Transverse colon (tissue), 4 donors: ENCODE results near the gene ZDHHC9. TPM values are rescaled to one million over a fixed set of nuclear protein-coding genes. Genes with fewer than 3 reads are reported as not detected.

Source experiments
- DNase-seq: peaks from one replicate; pipeline ENCODE4 v3.0.0-alpha.2; 2019
- H3K27ac ChIP-seq, 4 donors: fragments of 200-600 bp; sonication (generic); 2 replicates each; pipeline ENCODE4 v1.5.1; 2016 to 2018; ENCODE audit warnings: inconsistent platforms in 4 of 4
- H3K27me3 ChIP-seq: fragments of 200-600 bp; sonication (generic); 2 replicates; pipeline ENCODE4 v1.5.1; 2017; ENCODE audit warnings: inconsistent platforms
- H3K36me3 ChIP-seq, 4 donors: fragments of 200-600 bp; sonication (generic); 2 replicates each; pipeline ENCODE4 v1.5.1; 2017 to 2019; ENCODE audit warnings: inconsistent platforms in 4 of 4
- H3K4me1 ChIP-seq, 4 donors: fragments of 200-600 bp; sonication (generic); 2 replicates each; pipeline ENCODE4 v1.5.1; 2017 to 2020; ENCODE audit warnings: inconsistent platforms in 4 of 4
- H3K4me3 ChIP-seq, 4 donors: fragments of 200-600 bp; sonication (generic); 1 replicate in 1 of 4; 2 replicates in 3 of 4; pipeline versions ENCODE4 v1.5.1 to v1.6.1; 2017 to 2019; ENCODE audit warnings: inconsistent platforms in 4 of 4
- H3K9me3 ChIP-seq, 2 donors: fragments of 200-600 bp; sonication (generic); 2 replicates each; pipeline ENCODE4 v1.5.1; 2017 to 2019; ENCODE audit warnings: inconsistent platforms in 2 of 2
- EP300 ChIP-seq: sonication (generic); formaldehyde crosslinking; IDR thresholded peaks from one replicate; pipeline ENCODE4 v1.6.1; 2017; ENCODE audit warnings: antibody characterized with exemption, low read depth
- POLR2A ChIP-seq: fragments of 450-650 bp; IDR thresholded peaks from one replicate; pipeline ENCODE4 v1.6.1; 2016; ENCODE audit warnings: antibody characterized with exemption, mild to moderate bottlenecking, moderate library complexity
- POLR2AphosphoS5 ChIP-seq, 3 donors: sonication (generic); formaldehyde crosslinking; IDR thresholded peaks; one replicate each; pipeline ENCODE4 v1.6.1; 2016; ENCODE audit warnings: antibody characterized with exemption in 3 of 3
- WGBS, 2 donors: methylation state at CpG; one replicate each; pipeline ENCODE4 v1.1.5; 2018; ENCODE audit warnings: low coverage in 1 of 2; 5-methylcytosine and 5-hydroxymethylcytosine counted together
- in situ Hi-C, 4 donors: fragments of 200-750 bp; cut with MboI; loops; one replicate each; pipeline versions ENCODE4 v1.15.0 to v1.15.1; 2017; ENCODE audit warnings: low sequenced_read_pairs in 3 of 4, low pct_ligation_motif_present in 1 of 4, low pct_unique_long_range_greater_than_20kb in 1 of 4
- intact Hi-C: fragments of 100-400 bp; cut with DNase I; formaldehyde crosslinking; loops from one replicate; pipeline ENCODE4 v1.15.1; 2023; ENCODE audit warnings: low total_unique reads
- total RNA-seq, 4 donors: library from RNA; depleted of rRNA; stranded (reverse); fragments of >200 nt; gene quantifications; one replicate each; pipeline ENCODE4 v1.1.0, GENCODE V29; 2016
- TF ChIP-seq, protein P1 (sequence below), 5 experiments: fragments of 200-600 bp in 3 of 5; fragments of 450-650 bp in 2 of 5; sonication (generic) in 3 of 5; IDR thresholded peaks; 1 replicate in 2 of 5; 2 replicates in 3 of 5; pipeline ENCODE4 v1.5.1; 2016 to 2017; ENCODE audit warnings: antibody characterized with exemption in 5 of 5, inconsistent platforms in 3 of 5, mild to moderate bottlenecking in 2 of 5, moderate library complexity in 1 of 5

ZDHHC9 gene
- total RNA-seq, 4 donors from 2014 or later, result 9.2 to 60.2 (median 30.7) TPM

DNA sequence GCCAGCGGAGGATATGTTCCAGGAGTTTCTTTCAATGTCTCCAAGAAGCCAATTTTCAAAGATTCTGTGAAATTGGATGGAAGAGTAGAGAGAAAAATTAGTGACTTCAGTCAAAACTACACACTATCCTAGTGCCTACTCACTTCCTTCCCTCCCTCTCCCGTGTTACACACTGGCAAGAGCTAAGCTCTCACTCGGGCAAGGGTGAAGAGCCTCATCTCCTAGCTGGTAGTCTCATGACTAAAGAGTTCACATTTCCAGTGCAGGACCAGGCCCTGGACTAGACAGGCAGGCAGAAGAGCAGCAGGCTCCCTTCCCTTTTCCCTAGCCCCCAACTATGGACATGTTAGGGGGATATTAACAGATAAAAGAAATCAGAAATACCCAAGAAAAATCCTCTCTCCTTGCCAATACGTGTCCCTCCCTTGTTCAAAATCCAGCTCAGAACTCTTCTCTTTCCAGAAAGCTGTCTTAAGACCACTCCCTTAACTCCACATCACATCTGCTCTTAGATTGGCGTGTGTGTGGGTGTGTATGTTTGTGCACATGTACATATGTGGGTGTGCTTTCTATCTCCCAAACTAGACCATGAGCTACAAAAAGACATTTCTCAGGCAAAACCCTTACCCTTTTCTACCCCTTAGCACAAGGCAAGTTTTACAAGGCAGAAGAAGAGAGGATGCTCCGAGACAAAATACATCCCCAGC, 29.9 kb downstream of the ZDHHC9 start:
- Histone ChIP-seq H3K27ac (no peak overlapping the region), H3K4me1 (no peaks in the 10 kb centered on the region), H3K4me3 (no peak overlapping the region), H3K36me3 (no peaks in the 10 kb centered on the region), H3K9me3 (no peaks in the 10 kb centered on the region), H3K27me3 (no peaks in the 10 kb centered on the region)
- DNase-seq, result no peak
- 71 to 92% methylated on average over 2 to 6 of the region's 6 CpGs for WGBS, 2 donors
- in situ Hi-C loops (no loop called here), intact Hi-C loops (no loop called here)
- TF ChIP-seq, protein P1, sequence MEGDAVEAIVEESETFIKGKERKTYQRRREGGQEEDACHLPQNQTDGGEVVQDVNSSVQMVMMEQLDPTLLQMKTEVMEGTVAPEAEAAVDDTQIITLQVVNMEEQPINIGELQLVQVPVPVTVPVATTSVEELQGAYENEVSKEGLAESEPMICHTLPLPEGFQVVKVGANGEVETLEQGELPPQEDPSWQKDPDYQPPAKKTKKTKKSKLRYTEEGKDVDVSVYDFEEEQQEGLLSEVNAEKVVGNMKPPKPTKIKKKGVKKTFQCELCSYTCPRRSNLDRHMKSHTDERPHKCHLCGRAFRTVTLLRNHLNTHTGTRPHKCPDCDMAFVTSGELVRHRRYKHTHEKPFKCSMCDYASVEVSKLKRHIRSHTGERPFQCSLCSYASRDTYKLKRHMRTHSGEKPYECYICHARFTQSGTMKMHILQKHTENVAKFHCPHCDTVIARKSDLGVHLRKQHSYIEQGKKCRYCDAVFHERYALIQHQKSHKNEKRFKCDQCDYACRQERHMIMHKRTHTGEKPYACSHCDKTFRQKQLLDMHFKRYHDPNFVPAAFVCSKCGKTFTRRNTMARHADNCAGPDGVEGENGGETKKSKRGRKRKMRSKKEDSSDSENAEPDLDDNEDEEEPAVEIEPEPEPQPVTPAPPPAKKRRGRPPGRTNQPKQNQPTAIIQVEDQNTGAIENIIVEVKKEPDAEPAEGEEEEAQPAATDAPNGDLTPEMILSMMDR (IDR thresholded peaks at IDR 0.05), result no peak
- TF ChIP-seq EP300, result no peak
- TF ChIP-seq POLR2A, result no peak

DNA sequence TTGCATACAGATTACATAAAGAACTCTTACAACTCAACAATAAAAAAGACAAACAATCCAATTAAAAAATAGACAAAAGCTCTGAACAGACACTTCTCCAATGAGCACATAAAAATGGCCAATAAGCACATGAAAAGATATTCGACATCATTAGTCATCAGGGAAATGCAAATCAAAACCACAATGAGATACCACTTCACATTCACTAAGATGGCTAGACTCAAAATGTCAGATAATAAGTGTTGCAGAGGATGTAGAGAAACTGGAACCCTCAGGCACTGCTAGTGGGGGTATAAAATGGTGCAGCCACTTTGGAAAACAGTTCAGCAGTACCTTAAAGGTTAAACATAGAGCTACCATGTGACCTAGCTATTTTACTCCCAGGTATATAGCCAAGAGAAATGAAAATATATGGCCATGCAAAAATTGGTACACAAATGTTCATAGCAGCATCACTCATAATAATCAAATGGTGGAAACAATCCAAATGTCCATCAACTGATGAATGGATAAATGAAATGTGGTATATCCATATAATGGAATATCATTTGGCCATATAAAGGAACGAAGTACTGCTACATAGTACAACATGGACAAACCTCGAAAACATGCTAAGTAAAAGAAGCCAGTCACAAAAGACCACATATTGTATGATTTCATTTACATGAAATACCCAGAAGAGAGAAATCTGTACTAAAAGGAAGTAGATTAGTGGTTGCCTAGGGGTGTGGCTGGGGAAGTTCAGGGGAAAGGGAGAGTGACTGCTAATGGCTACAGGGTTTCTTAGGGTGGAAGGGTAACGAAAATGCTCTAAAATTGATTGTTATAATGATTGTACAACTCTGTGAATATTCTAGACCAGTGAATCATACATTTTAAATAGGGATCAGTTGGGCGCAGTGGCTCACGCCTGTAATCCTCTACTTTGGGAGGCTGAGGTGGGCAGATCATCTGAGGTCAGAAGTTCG, 34.6 kb downstream of the ZDHHC9 start:
- H3K4me3 ChIP-seq, result no peak overlapping the region
- WGBS, 2 donors, result 84 to 100% methylated on average over 6 to 7 of the region's 7 CpGs
- in situ Hi-C loops (no loop called here), intact Hi-C loops (no loop called here)
- no peaks in the 10 kb centered on the region for H3K36me3 ChIP-seq
- DNase-seq, result no peak
- TF ChIP-seq, protein P1 (IDR thresholded peaks at IDR 0.05), result no peak
- TF ChIP-seq EP300 (no peak), POLR2A (no peak), POLR2AphosphoS5 (IDR thresholded peaks at IDR 0.05) (no peak)
- H3K4me1 ChIP-seq, result no peaks in the 10 kb centered on the region
- H3K27ac ChIP-seq, result peak overlapping the region in 1 of 4 donors; percentile 37
- H3K9me3 ChIP-seq, result no peaks in the 10 kb centered on the region
- H3K27me3 ChIP-seq, result no peaks in the 10 kb centered on the region

DNA sequence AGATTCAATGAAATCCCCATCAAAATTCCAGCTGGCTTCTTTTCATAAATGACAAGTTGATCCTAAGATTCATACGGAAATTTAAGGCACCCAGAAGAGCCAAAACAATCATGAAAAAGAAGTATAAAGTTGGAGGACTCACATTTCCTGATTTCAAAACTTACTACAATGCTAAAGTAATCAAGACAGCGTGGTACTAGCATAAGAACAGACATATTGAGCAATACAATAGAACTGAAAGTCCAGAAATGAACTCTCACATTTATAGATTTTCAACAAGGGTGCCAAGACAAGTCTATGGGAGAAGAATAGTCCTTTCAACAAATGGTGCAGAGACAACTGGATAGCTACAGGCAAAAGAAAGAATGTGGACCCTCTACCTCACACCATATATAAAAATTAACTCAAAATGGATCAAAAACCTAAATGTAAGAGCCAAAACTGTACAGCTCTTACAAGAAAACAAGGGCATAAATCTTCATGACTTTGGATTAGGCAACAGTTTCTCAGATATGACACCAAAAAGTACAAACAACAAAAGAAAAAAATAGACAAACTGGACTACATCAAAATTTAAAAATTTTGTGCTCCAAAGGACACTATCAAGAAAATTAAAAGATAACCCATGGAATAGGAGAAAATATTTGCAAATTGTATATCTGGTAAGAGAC, 35.4 kb downstream of the ZDHHC9 start:
- Histone ChIP-seq H3K27ac (peak overlapping the region in 1 of 4 donors; percentile 37), H3K4me3 (no peak overlapping the region), H3K9me3 (no peaks in the 10 kb centered on the region), H3K36me3 (no peaks in the 10 kb centered on the region), H3K4me1 (no peaks in the 10 kb centered on the region), H3K27me3 (no peaks in the 10 kb centered on the region)
- intact Hi-C loops (no loop called here), in situ Hi-C loops (no loop called here)
- DNase-seq, result no peak
- 40 to 65% methylated on average over 2 of the region's 2 CpGs for WGBS, 2 donors
- TF ChIP-seq POLR2A, result no peak

DNA sequence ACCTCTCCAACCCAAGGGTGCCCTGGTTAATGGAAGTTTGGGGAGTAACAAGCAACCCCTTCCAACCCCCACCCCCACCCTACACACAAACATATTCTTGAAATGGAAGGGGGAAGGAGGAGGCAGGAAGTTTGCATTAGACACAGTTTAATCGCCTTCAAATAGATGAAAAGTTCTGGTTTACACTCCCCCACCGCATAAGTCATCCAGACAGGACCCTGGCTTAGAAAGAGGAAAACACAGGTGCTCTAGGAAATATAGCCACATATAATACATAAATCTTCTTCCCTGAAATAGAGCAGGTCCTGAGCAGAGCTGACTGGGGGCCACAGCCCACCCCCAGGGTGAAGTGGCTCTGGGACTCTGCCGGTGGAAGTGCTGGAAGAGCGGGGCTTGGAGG, 38.9 kb downstream of the ZDHHC9 start:
- WGBS, 2 donors, result 93% methylated on average over 4 of the region's 4 CpGs; no CpG with 5 or more reads in 1 of the 2 donors
- H3K36me3 ChIP-seq, result no peaks in the 10 kb centered on the region
- H3K9me3 ChIP-seq, result no peaks in the 10 kb centered on the region
- in situ Hi-C loops (no loop called here), intact Hi-C loops (no loop called here)
- no peak overlapping the region for H3K27ac ChIP-seq
- TF ChIP-seq EP300 (no peak), POLR2AphosphoS5 (IDR thresholded peaks at IDR 0.05) (no peak), POLR2A (no peak)
- TF ChIP-seq, protein P1 (IDR thresholded peaks at IDR 0.05), result no peak
- no peak for DNase-seq
- no peaks in the 10 kb centered on the region for H3K27me3 ChIP-seq
- no peaks in the 10 kb centered on the region for H3K4me1 ChIP-seq
- no peak overlapping the region for H3K4me3 ChIP-seq
